ENCODE data around the gene NOP56. TPM values are rescaled to one million over a fixed set of nuclear protein-coding genes. Genes with fewer than 3 reads are reported as not detected.

Gene NOP56
- total and polyA plus RNA-seq, 2 of the 8 experiments (the other 6 are each of a cell fraction or from before 2014, with no cell fraction given) = 391 to 677 TPM

GRCh38 chr20:2697768-2698167 is 45.3 kb downstream of the NOP56 start:
- Histone ChIP-seq H3K9me3 (ENCODE audit: insufficient read depth in 2 of 2, low read depth in 1 of 2, low read length in 1 of 2) (no peaks in the 10 kb centered on the region), H4K91ac (replicated peaks; ENCODE audit: insufficient read length, low read length) (no peak overlapping the region), H3K4me1 (replicated peaks in 1 of 4; ENCODE audit: control insufficient read depth in 3 of 4, insufficient read depth in 4 of 4, low read length in 3 of 4) (peaks cover 0 to 32% (median 24%) of the 10 kb centered on the region in 4 experiments; a peak in 6 of 7 replicates), H3K14ac (ENCODE audit: insufficient read length) (no peak overlapping the region), H3K56ac (replicated peaks; ENCODE audit: insufficient read length, low read depth, low read length) (no peak overlapping the region), H4K8ac (ENCODE audit: extremely low read depth, insufficient read depth, low read length) (no peak overlapping the region), H2AK5ac (ENCODE audit: low read depth, low read length) (no peak overlapping the region), H2AFZ (ENCODE audit: low read length) (no peak overlapping the region), H3K27me3 (replicated peaks in 1 of 4; ENCODE audit: control insufficient read depth in 3 of 4, extremely low read depth in 1 of 4, insufficient read depth in 3 of 4, low read length in 3 of 4) (peaks cover 24 to 73% (median 60%) of the 10 kb centered on the region in 4 experiments), H3K9ac (replicated peaks in 1 of 4; ENCODE audit: extremely low read depth in 1 of 4, low read depth in 3 of 4, low read length in 3 of 4) (no peak overlapping the region), H4K5ac (ENCODE audit: insufficient read length, low read depth, low read length) (no peak overlapping the region), H2BK20ac (ENCODE audit: low read length) (no peak overlapping the region), H3K4me2 (ENCODE audit: insufficient read depth in 1 of 2, low read depth in 2 of 2, low read length in 2 of 2) (no peak overlapping the region), H3K27ac (ENCODE audit: low read depth, low read length) (no peak overlapping the region), H3K23me2 (ENCODE audit: low read depth, low read length) (peaks cover 3% of the 10 kb centered on the region; the same call in 1 of the 2 replicates), H3K79me2 (ENCODE audit: control insufficient read depth in 1 of 2, insufficient read depth in 2 of 2, low read length in 2 of 2) (no peaks in the 10 kb centered on the region), H2BK5ac (ENCODE audit: low read depth, low read length) (no peak overlapping the region), H3K36me3 (ENCODE audit: control insufficient read depth in 2 of 4, insufficient read depth in 4 of 4, low read length in 3 of 4) (no peaks in the 10 kb centered on the region; a peak in 1 of 8 replicates), H3K4me3 (ENCODE audit: extremely low read depth in 1 of 4, insufficient read depth in 2 of 4, low read depth in 3 of 4, low read length in 4 of 4) (no peak overlapping the region), H2BK120ac (replicated peaks; ENCODE audit: low read depth, low read length) (no peak overlapping the region), H2BK15ac (ENCODE audit: low read length) (no peak overlapping the region), H4K20me1 (replicated peaks in 1 of 2; ENCODE audit: control insufficient read depth in 1 of 2, insufficient read depth in 2 of 2, low read length in 2 of 2) (peaks cover 5 to 9% of the 10 kb centered on the region in 2 experiments), H3K79me1 (ENCODE audit: low read depth, low read length) (no peaks in the 10 kb centered on the region), H3K23ac (ENCODE audit: insufficient read length) (no peak overlapping the region), H2BK12ac (ENCODE audit: low read depth, low read length) (no peak overlapping the region), H3K4ac (replicated peaks; ENCODE audit: insufficient read length, low read depth, low read length) (no peak overlapping the region), H3K18ac (ENCODE audit: extremely low read depth, low read length) (no peak overlapping the region)
- DNase-seq (ENCODE audit: low read depth in 1 of 2, low spot score in 2 of 2) (peak in 1 of 2 experiments; percentile 39), FAIRE-seq (no peak)
- 85% methylated on average over 3 of the region's 3 CpGs; no CpG with 5 or more reads in 1 of the 2 experiments for WGBS, 2 experiments (ENCODE audit: extremely low coverage in 1 of 2, insufficient coverage in 1 of 2, insufficient read length in 1 of 2, insufficient replicate concordance in 2 of 2, low coverage in 1 of 2, low lambda C conversion rate in 2 of 2, missing lambda C conversion rate in 1 of 2)
- ChIA-PET POLR2A (ENCODE audit: partially characterized antibody) (interaction anchor here (1.4 kb wide), 1 partner anchor 45 kb away, joined by 3 read pairs; no protein-coding TSS in a partner anchor), CTCF (ENCODE audit: partially characterized antibody) (interaction anchor here (1.4 to 8.4 kb wide), 4 partner anchors 9 to 56 kb away, joined by 4 to 75 read pairs (median 62); no protein-coding TSS in a partner anchor)
- TF ChIP-seq TEAD4 (IDR thresholded peaks at IDR 0.05; ENCODE audit: low read depth, low read length) = no peak
